Activated CD4-positive, alpha-beta T cell treated with anti-CD3 and anti-CD28 coated beads, Interleukin-10, Interleukin-2, amounts not matched to agents 100 ng/mL and 50 ng/mL, durations not matched to agents 16 hours and 8 hours (primary cell): ENCODE data around the gene FIGN.

Source experiments
- DNase-seq: peaks from one replicate; pipeline ENCODE4 v3.0.0-alpha.2; 2020

FIGN gene

DNA sequence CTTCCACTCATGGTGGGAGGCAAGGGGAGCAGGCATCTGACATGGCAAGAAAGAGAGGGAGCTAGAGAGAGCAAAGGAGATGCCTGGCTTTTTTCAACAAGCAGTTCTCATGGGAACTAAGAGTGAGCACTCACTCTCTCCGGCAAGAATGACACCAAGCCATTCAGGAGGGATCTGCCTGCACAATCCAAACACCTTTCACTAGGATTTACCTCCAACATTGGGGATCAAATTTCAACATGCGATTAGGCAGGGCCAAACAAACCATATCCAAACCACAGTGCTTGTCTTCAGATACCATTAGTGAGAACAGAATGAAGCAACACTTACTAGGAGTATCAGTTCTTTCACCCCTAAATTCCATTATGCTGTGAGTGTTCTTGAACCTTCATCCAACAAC lies 77.3 kb downstream of the FIGN start:
- no peak for DNase-seq

DNA sequence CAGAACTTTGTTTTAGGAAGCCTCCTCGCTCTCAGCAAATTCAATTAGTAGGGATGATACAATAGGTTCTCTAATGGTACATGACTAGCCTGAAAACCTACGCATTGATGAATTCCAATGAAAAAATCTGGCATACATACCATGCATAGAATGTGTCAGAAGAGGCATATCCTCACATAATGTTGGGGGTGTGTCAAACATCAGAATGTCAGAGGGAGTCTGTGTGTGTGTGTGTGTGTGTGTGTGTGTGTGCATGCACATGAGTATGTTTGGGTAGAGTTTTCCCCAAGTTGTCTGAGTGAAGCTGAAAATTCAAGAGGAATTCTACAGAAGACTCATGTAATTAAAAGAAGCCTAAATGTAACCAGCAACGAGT lies 78.5 kb downstream of the FIGN start:
- DNase-seq: no peak

DNA sequence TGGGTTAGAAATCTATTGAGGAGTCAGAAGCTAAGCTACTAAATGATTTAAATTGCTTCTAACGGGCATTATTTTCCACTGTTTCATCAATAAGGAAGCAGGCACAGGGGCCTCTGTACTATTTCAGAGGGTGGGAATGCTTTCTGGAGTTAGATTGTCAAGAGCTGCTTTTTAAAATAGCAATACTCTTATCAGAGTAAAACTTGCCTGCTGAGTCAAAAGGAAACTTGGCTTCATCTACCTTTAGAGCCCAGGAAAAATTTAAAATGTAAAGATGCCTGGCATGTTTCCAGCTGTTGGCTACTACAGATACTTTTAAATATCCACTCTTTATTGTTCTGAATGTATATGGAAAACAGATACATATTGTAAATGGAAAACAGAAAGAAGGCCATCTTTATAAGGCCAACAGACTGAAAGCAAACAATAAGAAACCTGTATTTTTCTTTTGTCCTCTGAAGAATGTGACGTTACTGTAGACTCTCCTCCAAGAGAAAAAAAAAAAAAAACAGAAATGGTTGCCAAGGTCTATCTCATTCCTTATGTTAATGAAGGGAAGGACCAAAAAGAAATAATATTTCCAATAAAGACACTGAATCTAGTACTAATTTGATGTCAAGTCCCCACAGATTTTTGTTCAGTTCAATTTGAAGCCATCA lies 79.1 kb downstream of the FIGN start:
- DNase-seq: no peak

DNA sequence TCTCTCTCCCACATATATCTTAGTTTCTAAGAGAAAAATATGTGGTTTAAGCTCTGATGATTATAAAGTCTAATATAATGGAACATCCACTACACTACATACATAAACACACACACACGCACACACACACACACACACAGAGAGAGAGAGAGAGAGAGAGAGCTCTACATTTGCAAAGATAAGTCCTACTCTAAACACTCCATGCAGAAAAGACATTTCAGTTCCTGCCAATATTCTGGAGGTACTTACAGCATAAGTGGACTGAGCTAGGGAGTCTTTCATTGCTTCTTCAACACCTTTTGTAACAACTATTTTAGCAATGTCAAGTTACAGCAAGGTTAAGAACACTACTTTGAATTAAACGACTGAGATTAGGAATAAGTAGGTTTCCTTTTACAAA lies 80.1 kb downstream of the FIGN start:
- DNase-seq: no peak

DNA sequence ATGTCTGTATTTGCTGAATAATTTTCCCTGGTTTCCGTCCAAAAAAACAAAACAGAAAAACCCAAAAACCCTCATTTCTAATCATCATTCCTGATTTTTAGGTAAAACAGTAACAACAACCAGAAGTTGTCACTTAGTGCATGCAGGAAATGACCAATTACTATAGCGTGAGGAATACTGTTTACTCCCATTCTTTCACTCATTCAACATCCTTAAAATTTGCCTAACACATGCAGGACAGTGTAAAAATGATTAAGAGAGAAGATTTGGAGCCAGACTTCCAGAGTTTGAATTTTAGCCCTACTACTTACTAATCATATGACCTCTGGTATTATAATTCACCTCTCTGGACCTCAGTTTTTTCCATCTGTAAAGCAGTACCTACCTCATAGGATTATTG lies 83.1 kb downstream of the FIGN start:
- DNase-seq: no peak

DNA sequence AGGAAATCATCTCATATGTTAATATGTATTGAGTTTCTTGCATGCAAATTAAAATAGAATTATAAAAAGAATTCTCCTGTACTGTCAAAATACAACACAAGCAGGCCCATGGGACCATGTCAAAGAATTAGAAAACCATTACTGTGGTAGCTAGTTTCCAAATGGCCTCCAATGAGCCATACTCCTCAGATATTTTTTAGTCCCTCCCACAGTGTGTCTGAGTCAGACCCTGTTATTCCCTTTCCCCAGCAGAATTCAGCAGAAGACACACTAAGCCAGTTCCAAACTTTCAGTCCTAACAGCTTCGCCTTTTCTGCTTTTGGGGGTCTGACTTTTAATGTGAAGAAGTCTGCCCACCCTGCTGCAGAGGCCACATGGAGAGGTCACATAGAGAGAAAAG lies 86.7 kb downstream of the FIGN start:
- DNase-seq: no peak

DNA sequence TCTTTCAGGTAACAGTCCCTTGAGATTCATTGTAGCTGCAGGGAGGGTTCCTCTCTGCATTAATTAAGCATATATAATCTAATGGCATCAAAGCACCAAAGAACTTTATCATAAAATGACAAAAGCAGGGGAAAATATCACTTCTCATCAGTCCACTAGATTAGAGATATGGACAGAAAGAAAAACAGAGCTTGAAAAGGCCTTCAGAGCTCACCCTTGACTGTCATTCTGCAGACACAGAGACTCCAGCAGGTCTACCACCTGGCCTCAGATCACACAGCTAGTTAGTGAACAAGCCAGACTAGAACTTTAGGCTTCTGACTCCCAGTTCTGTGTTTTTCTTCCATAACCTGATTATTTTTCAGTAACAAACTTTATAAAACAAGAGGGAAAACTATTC lies 88.5 kb downstream of the FIGN start:
- no peak for DNase-seq

DNA sequence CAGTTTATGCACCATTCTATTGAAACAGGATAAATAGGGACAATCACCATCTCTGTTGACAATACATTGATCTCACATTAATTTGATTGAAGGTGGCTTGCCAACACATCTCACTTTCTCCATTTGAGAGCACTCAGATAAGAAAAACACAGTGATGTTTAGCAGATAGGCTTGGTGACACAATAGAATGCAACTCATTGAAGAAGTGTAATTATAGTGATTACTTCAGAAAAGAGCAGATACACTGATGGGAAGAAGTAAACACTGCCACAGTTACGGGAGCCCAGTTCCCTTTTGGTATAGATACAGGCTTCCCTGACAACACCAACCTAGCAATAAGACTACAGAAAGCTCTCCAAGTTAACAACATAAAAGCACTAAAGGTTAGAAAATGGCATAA lies 89.1 kb downstream of the FIGN start:
- no peak for DNase-seq

DNA sequence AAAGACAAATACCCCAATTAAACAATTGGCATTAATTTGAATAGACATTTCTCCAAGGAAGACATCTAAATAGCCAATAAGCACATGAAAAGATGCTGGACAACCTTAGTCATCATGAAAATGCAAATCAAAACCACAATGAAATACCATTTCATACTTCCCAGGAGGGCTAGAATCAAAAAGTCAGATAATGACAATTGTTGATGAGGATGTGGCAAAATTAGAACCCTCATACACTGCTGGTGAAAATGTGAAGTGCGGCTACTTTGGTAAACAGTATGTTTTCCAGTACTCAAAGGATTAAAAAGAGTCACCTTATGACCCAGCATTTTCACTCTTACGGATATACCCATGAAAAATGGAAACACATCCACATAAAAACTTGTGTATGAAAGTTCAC lies 91.6 kb downstream of the FIGN start:
- DNase-seq: no peak

DNA sequence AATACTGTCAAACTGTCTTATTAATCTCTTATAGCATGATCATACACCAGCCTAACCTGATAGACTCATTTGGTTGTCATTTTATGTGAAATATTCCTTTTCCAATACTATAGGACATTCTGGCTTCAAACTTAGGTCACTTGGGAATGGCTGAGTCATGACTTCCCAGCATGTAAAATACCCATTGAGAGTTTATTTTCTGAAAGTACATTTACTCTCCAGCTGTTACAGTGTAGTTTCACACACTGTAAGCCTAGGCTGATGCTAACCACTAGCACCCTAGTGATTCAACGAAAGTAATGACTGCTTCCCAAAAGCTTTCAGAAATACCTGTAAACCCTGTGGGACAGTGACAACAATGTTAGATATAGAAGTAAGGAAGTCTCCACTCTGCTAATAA lies 93.8 kb downstream of the FIGN start:
- DNase-seq: no peak

DNA sequence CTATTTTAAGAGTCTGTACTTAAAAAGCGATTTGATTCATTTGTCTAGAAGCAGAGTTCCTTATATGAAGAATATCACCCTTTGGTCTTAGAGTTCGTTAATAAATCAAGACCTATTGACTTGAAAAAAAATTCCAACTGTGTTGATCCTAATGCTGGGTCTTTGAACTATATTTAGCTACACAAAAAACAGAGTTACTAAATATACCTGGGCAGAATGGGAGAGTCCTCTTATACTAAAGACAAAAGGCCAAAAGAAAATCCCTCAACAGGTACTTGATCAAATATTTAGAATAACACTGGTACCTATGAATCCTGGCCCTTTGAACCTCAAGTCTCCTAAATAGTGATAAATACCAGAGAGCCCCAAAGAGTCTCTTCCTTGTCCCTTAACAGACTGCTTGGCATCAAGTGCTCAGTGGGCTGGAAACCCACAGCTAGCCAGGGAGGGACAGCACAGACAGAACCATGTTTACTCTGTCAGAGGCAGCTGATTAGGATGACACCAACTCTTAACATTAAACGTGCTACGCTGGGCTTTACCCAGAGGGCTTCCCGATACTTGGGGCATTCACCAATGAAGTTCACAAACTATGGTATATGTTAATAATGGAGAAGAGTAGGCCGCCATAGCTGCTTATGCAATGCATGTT lies 95.1 kb downstream of the FIGN start:
- DNase-seq: no peak

DNA sequence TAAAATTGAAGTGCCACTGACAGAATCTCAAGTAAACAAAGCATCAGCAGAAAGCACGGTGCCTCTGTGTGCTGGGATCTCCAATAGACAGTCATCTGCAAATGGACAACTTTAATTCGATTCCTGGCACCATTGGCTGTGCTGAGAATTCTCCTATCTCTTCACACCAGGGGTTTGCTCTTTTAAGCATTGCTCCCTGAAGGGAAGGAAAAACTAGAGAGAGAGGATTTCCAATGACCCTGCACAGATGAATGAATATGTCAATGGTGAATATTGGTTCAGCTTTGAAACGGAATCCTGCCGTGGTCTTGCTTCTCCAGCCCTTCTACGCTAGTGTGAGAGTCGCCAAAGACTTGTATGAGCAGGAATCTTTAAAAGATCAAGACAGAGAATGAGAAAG lies 97.9 kb downstream of the FIGN start:
- no peak for DNase-seq

DNA sequence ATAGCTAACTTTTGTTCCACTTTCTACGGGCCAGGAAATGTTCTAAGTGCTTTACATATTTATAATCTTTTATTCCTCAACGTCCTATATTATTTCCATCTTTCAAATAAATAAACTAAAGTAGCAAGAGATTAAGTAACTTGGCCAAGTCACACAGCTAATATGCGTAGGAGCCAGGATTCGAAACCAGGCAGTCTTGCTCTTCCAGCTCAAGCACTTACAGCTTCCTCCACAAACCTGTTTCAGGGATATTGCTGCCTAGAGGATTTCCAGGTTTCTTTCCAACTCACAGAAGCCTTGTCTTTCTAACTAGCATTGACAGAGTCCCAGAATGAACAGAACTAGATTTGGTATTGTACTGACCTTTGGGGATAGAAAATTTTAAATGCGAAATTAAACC lies 102.5 kb downstream of the FIGN start:
- no peak for DNase-seq

DNA sequence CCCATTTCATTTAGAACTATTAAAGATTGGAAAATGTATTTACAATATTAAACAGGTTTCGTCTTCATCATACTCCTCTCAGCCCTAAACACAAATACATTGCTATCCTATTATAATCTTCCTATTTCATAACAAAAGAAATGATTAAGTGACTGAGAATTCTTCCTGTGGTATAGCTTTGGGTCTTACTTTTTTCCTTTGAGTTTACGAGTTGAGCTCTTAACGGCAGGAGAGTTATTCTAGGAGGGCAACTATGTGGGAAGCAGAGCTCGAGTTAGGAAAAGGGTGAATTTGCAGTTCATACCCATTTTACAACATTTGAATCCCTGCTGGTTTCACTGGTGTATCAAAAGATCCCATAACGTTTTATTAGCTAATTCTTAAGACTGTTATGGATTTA lies 105.0 kb downstream of the FIGN start:
- no peak for DNase-seq

DNA sequence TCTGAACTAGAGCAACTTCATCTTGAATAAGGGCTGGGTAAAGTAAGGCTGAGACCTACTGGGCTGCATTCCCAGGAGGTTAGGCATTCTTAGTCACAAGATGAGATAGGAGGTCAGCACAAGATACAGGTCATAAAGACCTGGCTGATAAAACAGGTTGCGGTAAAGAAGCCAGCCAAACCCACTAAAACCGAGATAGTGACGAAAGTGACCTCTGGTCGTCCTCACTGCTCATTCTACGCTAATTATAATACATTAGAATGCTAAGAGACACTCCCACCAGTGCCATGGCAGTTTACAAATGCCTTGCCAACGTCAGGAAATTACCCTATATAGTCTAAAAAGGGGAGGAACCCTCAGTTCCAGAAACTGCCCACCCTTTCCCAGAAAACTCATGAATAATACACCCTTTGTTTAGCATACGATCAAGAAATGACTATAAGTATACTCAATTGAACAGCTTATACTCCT lies 109.1 kb downstream of the FIGN start:
- no peak for DNase-seq

DNA sequence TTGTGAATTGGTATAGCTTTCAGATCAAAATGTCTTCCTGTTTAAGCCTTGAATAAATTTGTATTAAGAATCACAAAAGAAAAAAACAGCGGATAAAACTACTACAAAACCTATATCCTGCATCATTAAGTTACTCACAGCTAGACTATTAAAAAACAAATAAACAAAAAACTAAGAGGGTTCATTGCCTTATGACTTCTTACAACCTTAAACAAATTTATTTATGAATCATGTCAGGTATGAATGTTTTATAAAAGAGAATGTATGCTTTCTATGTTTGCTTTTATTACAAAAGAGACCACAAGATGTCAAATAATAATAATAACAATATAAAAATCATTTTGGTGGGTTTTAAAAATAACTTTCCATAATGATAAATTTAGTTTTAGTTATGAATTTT lies 109.6 kb downstream of the FIGN start:
- DNase-seq: no peak

DNA sequence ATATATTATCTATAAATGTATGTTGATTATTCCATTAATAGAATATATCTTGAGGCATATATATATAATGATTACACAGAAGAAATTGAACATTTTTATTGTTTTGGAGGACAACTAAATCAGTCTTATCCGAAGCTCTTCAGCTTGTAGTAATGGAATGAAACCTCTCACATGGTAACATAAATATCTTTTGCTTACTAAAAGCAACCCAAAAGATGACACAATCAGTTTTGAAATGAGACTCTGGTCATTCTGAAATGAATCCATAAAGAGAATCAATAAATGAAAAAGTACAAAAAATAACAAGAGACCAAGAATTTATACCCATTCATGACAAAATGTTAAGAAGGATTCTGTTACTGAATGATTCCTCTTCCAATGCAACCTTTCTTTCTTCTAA lies 110.2 kb downstream of the FIGN start:
- DNase-seq: no peak

DNA sequence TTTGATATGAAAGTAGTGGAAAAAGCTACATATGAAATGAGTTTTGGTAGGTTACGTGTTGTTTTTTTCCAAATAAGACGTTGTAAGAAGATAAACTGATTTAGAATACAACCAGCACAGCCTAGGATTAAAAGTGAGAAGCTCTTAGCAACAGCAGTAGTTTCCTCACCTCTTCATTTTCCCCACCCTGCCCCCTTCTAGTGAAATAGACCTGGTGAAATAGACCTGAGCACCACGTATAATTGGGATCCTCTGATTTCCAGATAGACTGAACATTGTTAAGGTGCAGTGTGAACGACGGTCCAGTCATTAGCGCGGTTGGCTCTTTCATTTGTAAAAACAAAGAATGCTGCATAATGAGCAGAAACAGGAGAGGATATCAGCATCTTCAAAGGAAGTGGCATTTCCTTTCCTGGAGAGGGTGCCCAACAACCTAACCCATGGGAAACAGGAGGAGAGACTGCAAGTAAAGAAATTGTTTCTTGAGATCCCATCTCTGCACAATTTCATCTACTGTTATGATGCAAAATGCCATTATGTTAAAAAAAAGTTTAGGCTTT lies 114.3 kb downstream of the FIGN start:
- DNase-seq: no peak

DNA sequence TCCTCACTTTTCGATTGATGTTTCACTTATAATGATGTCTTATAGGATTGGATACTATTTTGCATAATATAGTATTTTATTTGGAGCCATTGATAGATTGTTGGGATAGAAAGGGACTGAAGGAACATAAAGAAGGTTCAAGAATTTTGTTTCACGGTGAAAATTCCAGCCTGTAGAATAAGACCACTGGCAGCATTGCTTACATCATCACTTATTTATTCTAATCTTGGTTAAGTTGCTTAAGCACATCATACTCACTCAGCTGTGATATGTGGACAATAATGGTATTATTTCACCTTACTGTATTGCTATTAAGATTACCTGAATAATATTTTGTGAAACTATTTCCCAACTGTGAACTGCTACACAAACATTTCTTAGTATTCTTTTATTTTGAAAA lies 118.3 kb downstream of the FIGN start:
- DNase-seq: no peak

DNA sequence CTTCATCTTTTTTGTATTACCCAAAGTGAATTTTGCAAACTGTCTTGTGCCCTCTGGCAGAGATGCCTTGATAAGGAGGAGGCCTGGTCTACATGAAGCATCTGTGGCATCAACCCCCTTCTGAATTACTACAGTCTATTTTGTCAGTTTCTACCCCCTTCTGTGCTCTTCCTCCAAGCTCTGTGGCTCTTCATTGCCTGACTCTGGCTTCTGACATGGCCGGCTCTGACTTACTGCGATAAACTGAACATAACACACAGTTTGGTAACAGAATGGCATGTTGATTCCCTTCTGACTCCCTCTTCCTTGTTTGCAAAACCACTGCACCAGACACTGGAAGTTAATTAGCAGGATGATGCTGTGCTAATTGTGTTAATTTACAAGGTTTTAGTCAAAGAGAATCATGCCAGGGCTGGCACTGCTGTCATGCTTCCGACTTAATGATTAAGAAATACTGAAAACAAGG lies 122.5 kb downstream of the FIGN start:
- no peak for DNase-seq

DNA sequence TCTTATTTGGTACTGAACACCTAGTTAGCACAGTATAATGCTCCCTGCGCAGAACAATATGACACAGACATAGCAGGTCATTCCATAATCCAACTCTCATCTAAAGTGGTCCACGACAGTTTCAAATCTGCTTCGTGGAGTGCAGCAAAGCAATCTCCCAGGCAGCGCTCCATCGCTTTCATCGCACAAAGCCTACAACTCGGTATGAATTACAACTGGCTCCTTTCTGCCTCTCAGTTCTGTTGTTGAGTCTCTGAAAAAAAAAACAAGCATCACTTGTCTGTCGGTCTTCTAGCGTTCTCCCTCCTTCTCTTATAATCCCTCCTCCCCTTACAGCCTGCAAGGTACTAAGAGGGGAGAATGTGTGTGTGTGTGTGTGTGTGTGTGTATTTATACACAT lies 123.5 kb downstream of the FIGN start:
- DNase-seq: no peak

DNA sequence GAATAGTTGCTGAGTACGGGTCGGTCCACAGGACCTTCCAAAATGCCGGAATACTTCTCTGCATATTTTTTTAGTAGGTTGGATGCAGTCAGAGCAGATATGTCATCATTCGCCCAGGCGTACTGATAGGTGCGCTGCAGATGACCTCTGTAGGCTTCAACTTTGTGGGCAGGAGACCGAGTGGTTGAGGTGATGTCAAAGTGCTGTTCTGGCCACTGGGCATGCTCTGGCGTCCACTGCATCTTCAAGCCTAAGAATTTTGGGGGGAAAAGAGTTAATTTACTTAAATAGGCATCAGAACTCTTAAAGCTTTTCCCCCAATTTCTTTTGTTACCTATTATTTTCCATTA lies 124.3 kb downstream of the FIGN start:
- DNase-seq: no peak

DNA sequence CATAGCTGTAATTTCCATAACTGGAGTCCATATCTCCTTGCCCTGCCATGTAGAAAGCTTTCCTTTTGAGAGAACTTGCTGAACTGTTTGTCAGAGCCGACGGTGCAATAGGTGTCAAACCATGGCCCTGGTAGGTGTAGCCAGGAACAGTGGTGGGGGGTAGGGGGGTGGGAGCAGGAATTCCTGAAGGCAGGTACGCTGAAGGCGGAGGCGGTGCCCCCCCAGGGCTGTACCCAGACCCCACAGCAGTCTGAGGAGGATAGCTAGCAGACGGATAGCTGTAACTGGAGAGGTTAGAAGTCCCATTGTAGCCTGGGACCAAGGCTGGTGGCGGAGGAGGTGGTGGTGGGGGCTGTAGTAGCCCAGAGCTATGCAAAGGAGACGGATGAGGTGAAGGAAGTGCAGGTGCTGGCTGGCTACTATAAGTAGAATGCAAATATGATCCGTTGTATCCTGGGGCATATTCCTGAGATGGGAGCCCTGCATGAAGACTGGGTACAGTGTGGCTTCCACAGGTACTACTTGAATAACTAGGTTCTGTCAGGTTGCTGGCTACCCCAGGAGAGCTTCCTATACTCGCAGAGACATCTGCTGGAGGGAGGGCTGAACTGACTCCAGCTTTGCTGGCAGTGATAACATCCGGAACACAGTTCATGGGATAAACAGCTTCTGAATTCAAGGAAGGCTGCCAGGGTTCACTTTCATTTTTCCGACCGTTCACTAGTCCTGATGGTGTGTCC lies 124.8 kb downstream of the FIGN start:
- DNase-seq: no peak

DNA sequence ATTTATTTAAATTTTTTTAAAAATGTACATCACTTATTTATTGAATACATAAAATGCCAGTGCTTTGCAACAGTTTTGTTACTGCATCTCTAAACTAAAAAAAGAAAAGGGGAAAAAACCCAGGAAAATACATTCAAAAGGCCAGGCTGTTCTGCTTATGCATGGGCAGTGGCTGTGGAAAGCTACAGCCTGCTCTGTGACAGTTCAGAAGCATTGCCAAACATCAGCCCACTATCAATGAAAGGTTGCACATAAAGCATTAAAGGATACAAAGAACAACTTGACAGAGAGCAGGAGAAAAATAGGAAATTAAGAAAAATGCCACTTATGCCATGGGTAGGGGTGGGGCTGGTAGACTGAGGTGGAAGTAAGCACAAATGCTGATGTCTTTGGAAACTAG lies 128.2 kb downstream of the FIGN start:
- DNase-seq: no peak
